ENCODE measurements around the gene KCNQ4. TPM values are rescaled to one million over a fixed set of nuclear protein-coding genes. Genes with fewer than 3 reads are reported as not detected.

Gene KCNQ4
- total and polyA plus RNA-seq, 2 donors (not counting 3 experiments of a cell fraction or from before 2014, with no cell fraction given), result 0.06 to 0.07 TPM

GRCh38 chr1:40782371-40782956 lies 1.1 kb upstream of the KCNQ4 start:
- dilution Hi-C loops (cut with MboI; ENCODE audit: extremely low pct_ligation_motif_present, low sequenced_read_pairs), result no loop called here
- no peak overlapping the region for H3K9ac ChIP-seq (replicated peaks; ENCODE audit: extremely low read depth, insufficient read depth, low read length)
- H3K4me2 ChIP-seq (ENCODE audit: insufficient read depth, low read length), result no peak overlapping the region
- H3K27ac ChIP-seq (ENCODE audit: insufficient read depth, low read depth, low read length), result no peak overlapping the region
- no peak overlapping the region for H3K4me3 ChIP-seq (replicated peaks in 1 of 3; ENCODE audit: insufficient read depth in 1 of 3, low read depth in 1 of 3, low read length in 3 of 3)
- H2AFZ ChIP-seq (ENCODE audit: low read depth, low read length), result no peak overlapping the region
- ChIA-PET CTCF (interaction anchor here (1.2 to 2.2 kb wide), 4 partner anchors 9 to 170 kb away, joined by 3 to 18 read pairs (median 6); no protein-coding TSS in a partner anchor), POLR2A (no interaction called here)
- no peaks in the 10 kb centered on the region for H3K4me1 ChIP-seq (ENCODE audit: control insufficient read depth, extremely low read depth, insufficient read depth, low read length)
- no peaks in the 10 kb centered on the region for H3K79me2 ChIP-seq (ENCODE audit: control insufficient read depth, insufficient read depth, low read length)
- FAIRE-seq (no peak), DNase-seq (ENCODE audit: low read depth, low spot score) (no peak)
- no peaks in the 10 kb centered on the region for H3K9me3 ChIP-seq (replicated peaks; ENCODE audit: control insufficient read depth, insufficient read depth, low read length)
- BruUV-seq (replicated peaks), result no TSS peak
- H4K20me1 ChIP-seq (replicated peaks; ENCODE audit: control insufficient read depth, extremely low read depth, insufficient read depth, low read length), result no peaks in the 10 kb centered on the region
- no peak for TF ChIP-seq GATA2 (IDR thresholded peaks at IDR 0.05; ENCODE audit: insufficient read depth, insufficient read length, low read depth, low read length)
- TF ChIP-seq JUN (IDR thresholded peaks at IDR 0.05; ENCODE audit: borderline replicate concordance, insufficient read depth, insufficient read length, low read depth), result no peak
- TF ChIP-seq EZH2 (IDR thresholded peaks at IDR 0.05; ENCODE audit: borderline replicate concordance, low read depth, low read length, severe bottlenecking), result no peak
- TF ChIP-seq, protein P1, sequence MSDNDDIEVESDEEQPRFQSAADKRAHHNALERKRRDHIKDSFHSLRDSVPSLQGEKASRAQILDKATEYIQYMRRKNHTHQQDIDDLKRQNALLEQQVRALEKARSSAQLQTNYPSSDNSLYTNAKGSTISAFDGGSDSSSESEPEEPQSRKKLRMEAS (IDR thresholded peaks at IDR 0.05; ENCODE audit: insufficient read depth, insufficient read length), result no peak
- TF ChIP-seq FOS (IDR thresholded peaks at IDR 0.05; ENCODE audit: borderline replicate concordance, insufficient read depth, low read length), result no peak
- TF ChIP-seq MYC (IDR thresholded peaks at IDR 0.05; ENCODE audit: low read depth, low read length), result no peak
- TF ChIP-seq POLR2A (IDR thresholded peaks at IDR 0.05; ENCODE audit: low read depth, low read length), result no peak
- no peak for TF ChIP-seq POLR2AphosphoS5 (IDR thresholded peaks at IDR 0.05; ENCODE audit: insufficient read depth, low read depth, low read length)
- TF ChIP-seq, protein P2, sequence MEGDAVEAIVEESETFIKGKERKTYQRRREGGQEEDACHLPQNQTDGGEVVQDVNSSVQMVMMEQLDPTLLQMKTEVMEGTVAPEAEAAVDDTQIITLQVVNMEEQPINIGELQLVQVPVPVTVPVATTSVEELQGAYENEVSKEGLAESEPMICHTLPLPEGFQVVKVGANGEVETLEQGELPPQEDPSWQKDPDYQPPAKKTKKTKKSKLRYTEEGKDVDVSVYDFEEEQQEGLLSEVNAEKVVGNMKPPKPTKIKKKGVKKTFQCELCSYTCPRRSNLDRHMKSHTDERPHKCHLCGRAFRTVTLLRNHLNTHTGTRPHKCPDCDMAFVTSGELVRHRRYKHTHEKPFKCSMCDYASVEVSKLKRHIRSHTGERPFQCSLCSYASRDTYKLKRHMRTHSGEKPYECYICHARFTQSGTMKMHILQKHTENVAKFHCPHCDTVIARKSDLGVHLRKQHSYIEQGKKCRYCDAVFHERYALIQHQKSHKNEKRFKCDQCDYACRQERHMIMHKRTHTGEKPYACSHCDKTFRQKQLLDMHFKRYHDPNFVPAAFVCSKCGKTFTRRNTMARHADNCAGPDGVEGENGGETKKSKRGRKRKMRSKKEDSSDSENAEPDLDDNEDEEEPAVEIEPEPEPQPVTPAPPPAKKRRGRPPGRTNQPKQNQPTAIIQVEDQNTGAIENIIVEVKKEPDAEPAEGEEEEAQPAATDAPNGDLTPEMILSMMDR (IDR thresholded peaks at IDR 0.05; ENCODE audit: extremely low read depth in 1 of 2, insufficient read depth in 1 of 2, low read depth in 1 of 2, low read length in 2 of 2), result no peak
- intact Hi-C loops (cut with micrococcal nuclease), result no loop called here
- H3K9me1 ChIP-seq (replicated peaks; ENCODE audit: control insufficient read depth, extremely low read depth, insufficient read depth, low read length), result no peaks in the 10 kb centered on the region
- H3K27me3 ChIP-seq (ENCODE audit: control insufficient read depth in 2 of 2, insufficient read depth in 2 of 2, low read length in 2 of 2), result peaks cover 13 to 20% of the 10 kb centered on the region in 2 experiments
- H3K36me3 ChIP-seq (ENCODE audit: control insufficient read depth in 2 of 2, extremely low read depth in 1 of 2, insufficient read depth in 2 of 2, low read length in 2 of 2), result no peaks in the 10 kb centered on the region
